CD14-positive monocyte (primary cell): Measurements from ENCODE around the gene MORN1. TPM values are rescaled to one million over a fixed set of nuclear protein-coding genes. Genes with fewer than 3 reads are reported as not detected.
A peak's percentile ranks its signal among the peaks of the same experiment; 100 is the strongest.

Experiments
- DNase-seq, 3 donors: peaks; one replicate each; pipeline ENCODE4 v3.0.0-alpha.2; 2011 to 2022
- H2AFZ ChIP-seq: 2 replicates; pipeline ENCODE4 v1.6.0; 2012; ENCODE audit warnings: mild to moderate bottlenecking, low read depth, low read length, inconsistent platforms; ENCODE audit not compliant: insufficient read depth, poor library complexity, severe bottlenecking
- H3K27ac ChIP-seq, 2 donors: 1 replicate in 1 of 2; 2 replicates in 1 of 2; pipeline ENCODE4 v1.5.1; 2012 to 2013; ENCODE audit warnings: low read length in 2 of 2, control low read depth in 1 of 2, inconsistent platforms in 1 of 2, low read depth in 1 of 2, mild to moderate bottlenecking in 1 of 2
- H3K27me3 ChIP-seq, 2 donors: one replicate each; pipeline versions ENCODE4 v1.6.0 to v1.6.1; 2011 to 2013; ENCODE audit warnings: low read length in 2 of 2; ENCODE audit not compliant: control insufficient read depth in 2 of 2, insufficient read depth in 2 of 2
- H3K36me3 ChIP-seq, 2 donors: replicated peaks in 1 of 2; 1 replicate in 1 of 2; 2 replicates in 1 of 2; pipeline versions ENCODE4 v1.5.1 to v1.6.1; 2012 to 2013; ENCODE audit warnings: low read length in 2 of 2, control low read depth in 1 of 2, inconsistent platforms in 1 of 2, mild to moderate bottlenecking in 1 of 2; ENCODE audit not compliant: insufficient read depth in 2 of 2, control insufficient read depth in 1 of 2
- H3K4me1 ChIP-seq, 2 donors: 1 replicate in 1 of 2; 2 replicates in 1 of 2; pipeline versions ENCODE4 v1.5.1 to v1.6.1; 2012 to 2013; ENCODE audit warnings: low read length in 2 of 2, control low read depth in 1 of 2, inconsistent platforms in 1 of 2, mild to moderate bottlenecking in 1 of 2, moderate library complexity in 1 of 2; ENCODE audit not compliant: insufficient read depth in 2 of 2, control insufficient read depth in 1 of 2
- H3K4me2 ChIP-seq: replicated peaks from 2 replicates; pipeline ENCODE3; 2012; ENCODE audit warnings: low read length, moderate library complexity, mild to moderate bottlenecking; ENCODE audit not compliant: poor library complexity, severe bottlenecking; ENCODE audit errors: extremely low read depth
- H3K4me3 ChIP-seq, 3 experiments: fragments of 200-600 bp in 1 of 3; sonication (generic) in 1 of 3; replicated peaks in 1 of 3; 1 replicate in 2 of 3; 2 replicates in 1 of 3; pipeline ENCODE4 v1.5.1; 2011 to 2013; ENCODE audit warnings: low read length in 3 of 3, mild to moderate bottlenecking in 3 of 3, control low read depth in 2 of 3, low read depth in 2 of 3, inconsistent platforms in 1 of 3, moderate library complexity in 1 of 3
- H3K79me2 ChIP-seq: 2 replicates; pipeline ENCODE4 v1.6.0; 2012; ENCODE audit warnings: mild to moderate bottlenecking, control low read depth, inconsistent platforms, low read length, moderate library complexity; ENCODE audit not compliant: insufficient read depth
- H3K9ac ChIP-seq: 2 replicates; pipeline ENCODE4 v1.6.0; 2017; ENCODE audit warnings: low read length, mild to moderate bottlenecking; ENCODE audit not compliant: insufficient read depth, poor library complexity, severe bottlenecking
- H3K9me3 ChIP-seq, 2 donors: replicated peaks in 1 of 2; 1 replicate in 1 of 2; 2 replicates in 1 of 2; pipeline versions ENCODE4 v1.5.1 to v1.6.1; 2012 to 2013; ENCODE audit warnings: low read length in 2 of 2, control low read depth in 1 of 2; ENCODE audit not compliant: control insufficient read depth in 1 of 2, insufficient read depth in 1 of 2
- H4K20me1 ChIP-seq: 2 replicates; pipeline ENCODE4 v1.6.0; 2012; ENCODE audit warnings: mild to moderate bottlenecking, low read length, control low read depth, moderate library complexity; ENCODE audit not compliant: insufficient read depth
- H3K27ac Mint-ChIP-seq, 7 donors: one replicate each; pipeline ENCODE4 v1.8.0; 2020; ENCODE audit warnings: mild to moderate bottlenecking in 7 of 7, mixed read lengths in 7 of 7, moderate library complexity in 6 of 7, inconsistent platforms in 2 of 7
- H3K27me3 Mint-ChIP-seq, 3 donors: one replicate each; pipeline ENCODE4 v1.8.0; 2021 to 2022; ENCODE audit warnings: low read depth in 3 of 3, mild to moderate bottlenecking in 3 of 3, mixed read lengths in 3 of 3, moderate library complexity in 3 of 3, inconsistent platforms in 1 of 3
- H3K36me3 Mint-ChIP-seq, 2 donors: one replicate each; pipeline ENCODE4 v1.8.0; 2020; ENCODE audit warnings: mixed read lengths in 2 of 2, inconsistent platforms in 1 of 2, mild to moderate bottlenecking in 1 of 2
- H3K4me1 Mint-ChIP-seq: one replicate; pipeline ENCODE4 v1.8.0; 2020; ENCODE audit warnings: mild to moderate bottlenecking, mixed read lengths
- H3K4me3 Mint-ChIP-seq, 2 donors: one replicate each; pipeline ENCODE4 v1.8.0; 2020; ENCODE audit warnings: mild to moderate bottlenecking in 2 of 2, mixed read lengths in 2 of 2, moderate library complexity in 1 of 2
- H3K9me3 Mint-ChIP-seq, 7 donors: one replicate each; pipeline ENCODE4 v1.8.0; 2020 to 2022; ENCODE audit warnings: mixed read lengths in 7 of 7, mild to moderate bottlenecking in 6 of 7, moderate library complexity in 6 of 7, inconsistent platforms in 2 of 7
- WGBS: methylation state at CpG from one replicate; pipeline ENCODE4 v1.1.5; 2013; ENCODE audit warnings: missing lambda C conversion rate; ENCODE audit not compliant: insufficient coverage; 5-methylcytosine and 5-hydroxymethylcytosine counted together
- intact Hi-C, 2 donors: fragments of 100-400 bp; cut with micrococcal nuclease; formaldehyde crosslinking; loops; one replicate each; pipeline versions ENCODE4 v1.15.0 to v1.15.1; 2023
- polyA plus RNA-seq, 3 donors: library from polyadenylated mRNA; depleted of rRNA in 1 of 3; unstranded in 2 of 3; stranded (reverse) in 1 of 3; fragments of 300-500 nt in 2 of 3; fragments of >200 nt in 1 of 3; fragmentation: Illumina TruSeq in 2 of 3; gene quantifications; 1 replicate in 2 of 3; 2 replicates in 1 of 3; pipeline ENCODE4 v1.2.3, GENCODE V29; 2012 to 2021
- TF ChIP-seq, protein P1 (sequence below): fragments of 200-600 bp; IDR thresholded peaks from one replicate; pipeline ENCODE4 v1.8.0; 2022; ENCODE audit warnings: antibody characterized with exemption, mild to moderate bottlenecking

Gene MORN1
- polyA plus RNA-seq, 3 donors: 1.5 to 3.0 (median 1.7) TPM

DNA sequence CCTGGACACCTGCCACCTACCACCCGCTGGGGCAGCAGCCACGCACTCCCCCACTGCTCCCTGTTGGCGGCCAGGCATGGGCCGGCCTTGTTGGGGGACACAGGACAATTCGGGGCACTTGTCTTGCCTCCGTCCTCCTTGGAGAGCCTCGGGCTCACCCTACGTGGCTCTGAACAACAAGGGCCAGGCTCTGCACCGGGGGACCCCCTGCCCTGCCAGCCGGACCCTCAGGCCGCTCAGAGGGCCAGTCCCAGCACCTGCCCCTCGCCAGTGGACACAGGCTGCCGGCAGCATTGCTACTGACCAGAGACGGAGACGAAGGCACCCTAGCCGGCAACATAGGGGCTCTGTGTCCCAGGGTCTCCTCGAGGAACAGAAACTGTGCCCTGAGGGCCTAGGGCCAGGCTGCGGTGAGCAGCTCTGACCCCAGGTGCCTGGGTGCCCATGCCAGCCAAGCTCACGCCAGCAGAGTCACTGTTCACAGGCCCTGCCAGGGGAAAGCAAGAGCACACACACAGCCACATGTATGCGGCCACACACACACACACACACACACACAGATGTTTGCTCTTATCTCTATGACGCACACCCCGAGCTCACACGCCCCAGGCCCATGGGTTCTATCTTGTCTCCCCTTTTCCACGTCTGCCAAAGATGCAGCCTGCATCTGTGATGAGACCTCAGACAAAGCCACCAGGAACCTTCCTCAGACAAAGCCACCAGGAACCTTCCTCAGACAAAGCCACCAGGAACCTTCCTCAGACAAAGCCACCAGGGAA lies 45.9 kb downstream of the MORN1 start:
- H3K4me3 ChIP-seq: no peak overlapping the region
- no peaks in the 10 kb centered on the region for H3K4me1 ChIP-seq
- no peaks in the 10 kb centered on the region for H3K79me2 ChIP-seq
- H2AFZ ChIP-seq: no peak overlapping the region
- TF ChIP-seq, protein P1, sequence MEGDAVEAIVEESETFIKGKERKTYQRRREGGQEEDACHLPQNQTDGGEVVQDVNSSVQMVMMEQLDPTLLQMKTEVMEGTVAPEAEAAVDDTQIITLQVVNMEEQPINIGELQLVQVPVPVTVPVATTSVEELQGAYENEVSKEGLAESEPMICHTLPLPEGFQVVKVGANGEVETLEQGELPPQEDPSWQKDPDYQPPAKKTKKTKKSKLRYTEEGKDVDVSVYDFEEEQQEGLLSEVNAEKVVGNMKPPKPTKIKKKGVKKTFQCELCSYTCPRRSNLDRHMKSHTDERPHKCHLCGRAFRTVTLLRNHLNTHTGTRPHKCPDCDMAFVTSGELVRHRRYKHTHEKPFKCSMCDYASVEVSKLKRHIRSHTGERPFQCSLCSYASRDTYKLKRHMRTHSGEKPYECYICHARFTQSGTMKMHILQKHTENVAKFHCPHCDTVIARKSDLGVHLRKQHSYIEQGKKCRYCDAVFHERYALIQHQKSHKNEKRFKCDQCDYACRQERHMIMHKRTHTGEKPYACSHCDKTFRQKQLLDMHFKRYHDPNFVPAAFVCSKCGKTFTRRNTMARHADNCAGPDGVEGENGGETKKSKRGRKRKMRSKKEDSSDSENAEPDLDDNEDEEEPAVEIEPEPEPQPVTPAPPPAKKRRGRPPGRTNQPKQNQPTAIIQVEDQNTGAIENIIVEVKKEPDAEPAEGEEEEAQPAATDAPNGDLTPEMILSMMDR: no peak
- H3K4me3 Mint-ChIP-seq: no peak overlapping the region
- H3K27me3 Mint-ChIP-seq: peaks cover 3 to 5% (median 4%) of the 10 kb centered on the region in 3 donors
- H3K27ac ChIP-seq: no peak overlapping the region
- H3K4me2 ChIP-seq: no peak overlapping the region
- no peaks in the 10 kb centered on the region for H4K20me1 ChIP-seq
- H3K4me1 Mint-ChIP-seq: no peaks in the 10 kb centered on the region
- H3K36me3 ChIP-seq: no peaks in the 10 kb centered on the region
- no peak overlapping the region for H3K9ac ChIP-seq
- intact Hi-C loops: no loop called here
- H3K9me3 Mint-ChIP-seq: peaks cover 0 to 1% (median 0%) of the 10 kb centered on the region in 7 donors
- H3K27me3 ChIP-seq: no peaks in the 10 kb centered on the region
- no peak for DNase-seq
- WGBS: 89% methylated on average over 24 of the region's 24 CpGs
- no peaks in the 10 kb centered on the region for H3K36me3 Mint-ChIP-seq
- H3K9me3 ChIP-seq: no peaks in the 10 kb centered on the region
- H3K27ac Mint-ChIP-seq: peak overlapping the region in 2 of 7 donors; percentile 23 to 81

DNA sequence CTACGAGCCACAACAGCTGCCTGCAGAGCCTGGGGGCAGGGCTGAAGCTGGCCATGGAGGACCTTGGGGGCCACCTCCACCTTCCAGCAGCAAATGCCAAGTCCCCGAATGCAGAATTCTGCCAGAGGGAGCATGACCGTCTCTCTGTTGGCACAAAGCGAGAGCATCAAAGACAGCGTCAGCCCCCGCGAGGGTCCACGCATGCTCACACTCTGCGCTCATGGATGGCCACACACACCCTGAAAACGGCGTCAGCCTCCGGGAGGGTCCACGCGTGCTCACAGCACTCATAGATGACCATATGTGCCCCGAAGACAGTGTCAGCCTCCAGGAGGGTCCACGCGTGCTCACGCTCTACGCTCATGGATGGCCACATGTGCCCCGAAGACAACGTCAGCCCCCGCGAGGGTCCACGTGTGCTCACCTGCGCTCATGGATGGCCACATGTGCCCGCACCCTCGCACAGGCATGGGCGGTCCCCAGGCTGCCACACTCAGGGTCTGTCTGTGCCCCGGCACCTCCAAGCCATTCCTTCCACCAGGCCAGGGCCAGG lies 46.5 kb downstream of the MORN1 start:
- TF ChIP-seq, protein P1: no peak
- H3K36me3 ChIP-seq: no peaks in the 10 kb centered on the region
- H3K4me2 ChIP-seq: no peak overlapping the region
- intact Hi-C loops: no loop called here
- no peak overlapping the region for H3K4me3 ChIP-seq
- Mint-ChIP-seq H3K36me3 (no peaks in the 10 kb centered on the region), H3K4me1 (no peaks in the 10 kb centered on the region), H3K4me3 (no peak overlapping the region), H3K27me3 (peaks cover 1 to 5% (median 4%) of the 10 kb centered on the region in 3 donors), H3K27ac (no peak overlapping the region), H3K9me3 (peaks cover 0 to 1% (median 0%) of the 10 kb centered on the region in 7 donors)
- H4K20me1 ChIP-seq: no peaks in the 10 kb centered on the region
- DNase-seq: no peak
- no peaks in the 10 kb centered on the region for H3K79me2 ChIP-seq
- H3K27me3 ChIP-seq: no peaks in the 10 kb centered on the region
- H3K27ac ChIP-seq: no peak overlapping the region
- no peaks in the 10 kb centered on the region for H3K9me3 ChIP-seq
- no peak overlapping the region for H3K9ac ChIP-seq
- 98% methylated on average over 29 of the region's 29 CpGs for WGBS
- H2AFZ ChIP-seq: no peak overlapping the region
- H3K4me1 ChIP-seq: no peaks in the 10 kb centered on the region
